ENCODE data around the gene LAIR1. TPM values are rescaled to one million over a fixed set of nuclear protein-coding genes. Genes with fewer than 3 reads are reported as not detected.
"Not testable (repeated sequence)": the region's sequence is repeated elsewhere in the genome, so short reads cannot be mapped to it uniquely, and the experiment has no call there.

Gene LAIR1
- total RNA-seq, 1 experiment from 2014 or later = not detected

GRCh38 chr19:54369688-54370433 lies 5.1 kb upstream of the LAIR1 start:
- peaks cover 83% of the 10 kb centered on the region for H3K27me3 ChIP-seq (ENCODE audit: insufficient read depth, low read depth)
- not testable (repeated sequence) for H3K79me2 ChIP-seq (ENCODE audit: low read depth)

DNA sequence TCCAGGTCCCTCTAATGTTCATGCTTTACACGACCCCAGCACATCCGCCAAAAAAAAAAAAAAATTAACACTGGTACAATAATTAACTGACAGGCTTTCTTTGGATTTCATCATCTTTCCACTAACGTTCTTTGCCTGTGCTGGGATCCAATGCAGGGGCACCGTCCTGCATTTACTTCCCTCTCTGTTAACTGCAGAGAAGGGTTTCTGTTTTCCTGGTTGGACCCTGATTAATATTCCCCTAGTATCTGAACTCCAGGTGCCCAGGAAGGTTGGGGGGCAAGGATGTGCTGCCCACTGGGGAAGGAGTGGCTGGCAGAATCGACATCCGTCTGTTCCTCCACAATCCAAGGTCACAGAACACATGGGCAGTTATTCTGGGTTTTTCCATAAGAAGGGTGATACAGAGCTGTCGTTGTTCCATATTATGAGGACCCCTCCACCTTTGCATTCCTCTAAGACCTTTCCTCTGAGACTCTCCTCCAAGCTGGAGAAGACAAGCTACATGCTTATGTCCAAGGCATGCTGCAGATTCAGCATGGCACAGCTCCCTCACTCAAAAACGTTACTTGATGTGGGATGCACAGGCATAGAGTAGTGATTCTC lies 4.5 kb upstream of the LAIR1 start:
- Histone ChIP-seq H3K9me2 (ENCODE audit: insufficient read depth) (no peaks in the 10 kb centered on the region), H3K27ac (no peak overlapping the region), H3K79me2 (ENCODE audit: low read depth) (no peaks in the 10 kb centered on the region), H3K4me2 (no peak overlapping the region), H3F3A (ENCODE audit: insufficient read depth, low read depth) (no peaks in the 10 kb centered on the region), H3K36me3 (ENCODE audit: low read depth) (no peaks in the 10 kb centered on the region), H3K9me3 (ENCODE audit: insufficient read depth, low read depth) (no peaks in the 10 kb centered on the region), H3K4me1 (replicated peaks; ENCODE audit: insufficient read depth) (no peaks in the 10 kb centered on the region), H3K27me3 (ENCODE audit: insufficient read depth, low read depth) (peaks cover 85% of the 10 kb centered on the region), H3K4me3 (no peak overlapping the region), H2AFZ (no peak overlapping the region), H4K20me1 (ENCODE audit: insufficient read depth) (no peaks in the 10 kb centered on the region)
- BruUV-seq (replicated peaks) = no TSS peak
- intact Hi-C loops (cut with micrococcal nuclease; ENCODE audit: unreplicated experiment) = no loop called here
- TF ChIP-seq, protein P1, sequence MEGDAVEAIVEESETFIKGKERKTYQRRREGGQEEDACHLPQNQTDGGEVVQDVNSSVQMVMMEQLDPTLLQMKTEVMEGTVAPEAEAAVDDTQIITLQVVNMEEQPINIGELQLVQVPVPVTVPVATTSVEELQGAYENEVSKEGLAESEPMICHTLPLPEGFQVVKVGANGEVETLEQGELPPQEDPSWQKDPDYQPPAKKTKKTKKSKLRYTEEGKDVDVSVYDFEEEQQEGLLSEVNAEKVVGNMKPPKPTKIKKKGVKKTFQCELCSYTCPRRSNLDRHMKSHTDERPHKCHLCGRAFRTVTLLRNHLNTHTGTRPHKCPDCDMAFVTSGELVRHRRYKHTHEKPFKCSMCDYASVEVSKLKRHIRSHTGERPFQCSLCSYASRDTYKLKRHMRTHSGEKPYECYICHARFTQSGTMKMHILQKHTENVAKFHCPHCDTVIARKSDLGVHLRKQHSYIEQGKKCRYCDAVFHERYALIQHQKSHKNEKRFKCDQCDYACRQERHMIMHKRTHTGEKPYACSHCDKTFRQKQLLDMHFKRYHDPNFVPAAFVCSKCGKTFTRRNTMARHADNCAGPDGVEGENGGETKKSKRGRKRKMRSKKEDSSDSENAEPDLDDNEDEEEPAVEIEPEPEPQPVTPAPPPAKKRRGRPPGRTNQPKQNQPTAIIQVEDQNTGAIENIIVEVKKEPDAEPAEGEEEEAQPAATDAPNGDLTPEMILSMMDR (conservative IDR thresholded peaks at IDR 0.05) = no peak
- no peak for TF ChIP-seq EZH2 (IDR thresholded peaks at IDR 0.05; ENCODE audit: low read depth)
- DNase-seq = no peak
- ChIA-PET CTCF (no interaction called here), POLR2A (ENCODE audit: unreplicated experiment) (no interaction called here)

More at GRCh38 chr19:54369688-54370433, 5.1 kb upstream of the LAIR1 start:
- H3K9me2 ChIP-seq (ENCODE audit: insufficient read depth); H3F3A ChIP-seq (ENCODE audit: insufficient read depth, low read depth); H4K20me1 ChIP-seq (ENCODE audit: insufficient read depth); H2AFZ ChIP-seq; CTCF ChIA-PET; POLR2A ChIA-PET (ENCODE audit: unreplicated experiment); H3K9me3 ChIP-seq (ENCODE audit: insufficient read depth, low read depth); BruUV-seq (replicated peaks); DNase-seq; H3K4me1 ChIP-seq (replicated peaks; ENCODE audit: insufficient read depth); H3K4me2 ChIP-seq; H3K36me3 ChIP-seq (ENCODE audit: low read depth); H3K27ac ChIP-seq; H3K4me3 ChIP-seq; intact Hi-C loops (cut with micrococcal nuclease; ENCODE audit: unreplicated experiment): not testable (repeated sequence)

GRCh38 chr19:54366811-54367210 lies 2.1 kb upstream of the LAIR1 start:
- intact Hi-C loops (cut with micrococcal nuclease; ENCODE audit: unreplicated experiment) = no loop called here
- Histone ChIP-seq H3K27me3 (ENCODE audit: insufficient read depth, low read depth) (peaks cover 83% of the 10 kb centered on the region), H3K4me2 (no peak overlapping the region), H3K9me2 (ENCODE audit: insufficient read depth) (no peaks in the 10 kb centered on the region), H3F3A (ENCODE audit: insufficient read depth, low read depth) (no peaks in the 10 kb centered on the region), H3K9me3 (ENCODE audit: insufficient read depth, low read depth) (no peaks in the 10 kb centered on the region), H3K27ac (no peak overlapping the region), H4K20me1 (ENCODE audit: insufficient read depth) (no peaks in the 10 kb centered on the region), H3K4me1 (replicated peaks; ENCODE audit: insufficient read depth) (no peaks in the 10 kb centered on the region), H3K4me3 (no peak overlapping the region), H3K36me3 (ENCODE audit: low read depth) (no peaks in the 10 kb centered on the region), H3K79me2 (ENCODE audit: low read depth) (no peaks in the 10 kb centered on the region), H2AFZ (no peak overlapping the region)
- CTCF ChIA-PET = no interaction called here
- TF ChIP-seq, protein P1 (conservative IDR thresholded peaks at IDR 0.05) = no peak
- TF ChIP-seq EZH2 (IDR thresholded peaks at IDR 0.05; ENCODE audit: low read depth) = no peak
- no peak for DNase-seq
- BruUV-seq (replicated peaks) = no TSS peak
- POLR2A ChIA-PET (ENCODE audit: unreplicated experiment) = no interaction called here

- H3K27me3 ChIP-seq (ENCODE audit: insufficient read depth, low read depth) = peaks cover 76% of the 10 kb centered on the region
- H3K27ac ChIP-seq; H3K4me3 ChIP-seq; H3K4me1 ChIP-seq (replicated peaks; ENCODE audit: insufficient read depth); intact Hi-C loops (cut with micrococcal nuclease; ENCODE audit: unreplicated experiment); H4K20me1 ChIP-seq (ENCODE audit: insufficient read depth); H3K4me2 ChIP-seq; DNase-seq; H3K9me3 ChIP-seq (ENCODE audit: insufficient read depth, low read depth); H3K36me3 ChIP-seq (ENCODE audit: low read depth); H2AFZ ChIP-seq; H3K79me2 ChIP-seq (ENCODE audit: low read depth); POLR2A ChIA-PET (ENCODE audit: unreplicated experiment); H3F3A ChIP-seq (ENCODE audit: insufficient read depth, low read depth); BruUV-seq (replicated peaks); H3K9me2 ChIP-seq (ENCODE audit: insufficient read depth): not testable (repeated sequence)
- CTCF ChIA-PET = interaction anchor here (0.6 kb wide), 1 partner anchor 977 kb away, joined by 4 read pairs; no protein-coding TSS in a partner anchor
Observed at GRCh38 chr19:54365798-54366197, 1.1 kb upstream of the LAIR1 start.

- H3K9me2 ChIP-seq (ENCODE audit: insufficient read depth); intact Hi-C loops (cut with micrococcal nuclease; ENCODE audit: unreplicated experiment); CTCF ChIA-PET; H3K4me2 ChIP-seq; H3K36me3 ChIP-seq (ENCODE audit: low read depth); H3K27ac ChIP-seq; BruUV-seq (replicated peaks); H3K79me2 ChIP-seq (ENCODE audit: low read depth); DNase-seq; H3F3A ChIP-seq (ENCODE audit: insufficient read depth, low read depth); H4K20me1 ChIP-seq (ENCODE audit: insufficient read depth); H3K9me3 ChIP-seq (ENCODE audit: insufficient read depth, low read depth); H3K4me1 ChIP-seq (replicated peaks; ENCODE audit: insufficient read depth); POLR2A ChIA-PET (ENCODE audit: unreplicated experiment); H3K4me3 ChIP-seq; H2AFZ ChIP-seq: not testable (repeated sequence)
- peaks cover 59% of the 10 kb centered on the region for H3K27me3 ChIP-seq (ENCODE audit: insufficient read depth, low read depth)
Observed at GRCh38 chr19:54361680-54362422, 2.9 kb downstream of the LAIR1 start.

Measured in PC-9 (cell line).